A549 (cell line): ENCODE results near the gene TMEM91. TPM values are rescaled to one million over a fixed set of nuclear protein-coding genes. Genes with fewer than 3 reads are reported as not detected.
A peak's percentile ranks its signal among the peaks of the same experiment; 100 is the strongest.

Experiments used
- ATAC-seq, 2 experiments: fragments of 200-7000 bp in 1 of 2; fragments of >200 bp in 1 of 2; cut with Nextera tagmentation in 1 of 2; cut with Tn5 transposase in 1 of 2; 3 replicates each; pipeline versions ENCODE4 v1.8.0 to v1.9.1; 2018 to 2020; ENCODE audit warnings: mild to moderate bottlenecking in 1 of 2, moderate library complexity in 1 of 2
- CTCF ChIA-PET: fragments of 300-600 bp; sonication (Branson Sonifier 250); formaldehyde crosslinking; extraction: SDS; loops from one replicate; lab custom pipeline; 2021; ENCODE audit warnings: antibody characterized with exemption, inconsistent platforms; lab: Yijun Ruan, JAX
- POLR2A ChIA-PET: fragments of 350-600 bp; formaldehyde crosslinking; extraction: SDS; loops from one replicate; lab custom pipeline; 2021; ENCODE audit warnings: antibody characterized with exemption, inconsistent platforms; lab: Yijun Ruan, JAX
- DNase-seq, 2 experiments: peaks; one replicate each; pipeline versions ENCODE4 v3.0.0 to v3.0.0-alpha.2; 2011 to 2016; ENCODE audit warnings: low read depth in 1 of 2, low spot score in 1 of 2
- FAIRE-seq: peaks from 2 replicates; lab custom pipeline; 2011; peaks lifted over from hg19 to GRCh38; lab: Jason Lieb, UNC
- H3K27ac ChIP-seq, 2 experiments: fragments of >200 bp; sonication (Bioruptor Twin); formaldehyde crosslinking; 3 replicates each; pipeline ENCODE4 v1.5.1; 2016 to 2017
- H3K4me1 ChIP-seq: fragments of >200 bp; sonication (Bioruptor Twin); formaldehyde crosslinking; 3 replicates; pipeline ENCODE4 v1.6.1; 2016
- H3K4me2 ChIP-seq: fragments of >200 bp; sonication (Bioruptor Twin); formaldehyde crosslinking; 3 replicates; pipeline ENCODE4 v1.6.1; 2016
- H3K4me3 ChIP-seq: fragments of >200 bp; sonication (Bioruptor Twin); formaldehyde crosslinking; 3 replicates; pipeline ENCODE4 v1.5.1; 2016
- H3K9me3 ChIP-seq: fragments of >200 bp; sonication (Bioruptor Twin); formaldehyde crosslinking; 3 replicates; pipeline ENCODE4 v1.6.1; 2016
- CBX2 ChIP-seq: fragments of 200-600 bp; sonication (generic); IDR thresholded peaks from 2 replicates; pipeline ENCODE4 v1.6.1; 2016; ENCODE audit warnings: low read depth, mild to moderate bottlenecking, borderline replicate concordance
- CBX8 ChIP-seq: fragments of 200-600 bp; sonication (generic); IDR thresholded peaks from 2 replicates; pipeline ENCODE4 v1.6.1; 2016
- EHMT2 ChIP-seq: fragments of 200-600 bp; sonication (generic); IDR thresholded peaks from 2 replicates; pipeline ENCODE4 v1.6.1; 2016; ENCODE audit warnings: antibody characterized with exemption, low read depth, mild to moderate bottlenecking, moderate library complexity
- FOSL2 ChIP-seq, 2 experiments: fragments of 450-650 bp in 1 of 2; fragments of >200 bp in 1 of 2; sonication (Bioruptor Twin) in 1 of 2; formaldehyde crosslinking; IDR thresholded peaks; 2 replicates each; pipeline versions ENCODE4 v1.5.0 to v1.6.1; 2016 to 2020; ENCODE audit warnings: mild to moderate bottlenecking in 1 of 2, moderate library complexity in 1 of 2
- FOXS1 ChIP-seq: fragments of 250-450 bp; sonication (Bioruptor Pico); IDR thresholded peaks from 2 replicates; pipeline ENCODE4 v1.5.0; 2020; ENCODE audit warnings: mild to moderate bottlenecking, moderate library complexity
- GATA3 ChIP-seq: IDR thresholded peaks from 2 replicates; pipeline ENCODE4 v1.6.1; 2012; ENCODE audit warnings: borderline replicate concordance
- HDAC2 ChIP-seq: fragments of 200-600 bp; sonication (generic); IDR thresholded peaks from 2 replicates; pipeline ENCODE4 v1.6.1; 2016
- HEYL ChIP-seq: fragments of 250-450 bp; sonication (Bioruptor Pico); IDR thresholded peaks from 2 replicates; pipeline ENCODE4 v1.8.0; 2021; ENCODE audit warnings: mild to moderate bottlenecking, moderate library complexity
- HOXB13 ChIP-seq: fragments of 250-450 bp; sonication (Bioruptor Pico); IDR thresholded peaks from 2 replicates; pipeline ENCODE4 v1.5.0; 2020; ENCODE audit warnings: low read depth, mild to moderate bottlenecking, moderate library complexity
- NPAS2 ChIP-seq: fragments of 250-450 bp; sonication (Bioruptor Pico); IDR thresholded peaks from 2 replicates; pipeline ENCODE4 v1.8.0; 2022; ENCODE audit warnings: mild to moderate bottlenecking, moderate library complexity, borderline replicate concordance
- PHF8 ChIP-seq: fragments of 200-600 bp; sonication (generic); IDR thresholded peaks from 2 replicates; pipeline ENCODE4 v1.6.1; 2016; ENCODE audit warnings: low read depth, mild to moderate bottlenecking, antibody characterized with exemption, moderate library complexity, borderline replicate concordance
- POLR2AphosphoS2 ChIP-seq: conservative IDR thresholded peaks from 2 replicates; pipeline ENCODE4 v1.6.1; 2012; ENCODE audit warnings: low read length, improper control_type of control experiment, inconsistent platforms
- RARB ChIP-seq: fragments of 250-450 bp; sonication (Bioruptor Pico); IDR thresholded peaks from 2 replicates; pipeline ENCODE4 v1.8.0; 2021; ENCODE audit warnings: mild to moderate bottlenecking, moderate library complexity
- RCOR1 ChIP-seq: fragments of 150-350 bp; IDR thresholded peaks from 2 replicates; pipeline ENCODE4 v1.6.1; 2014; ENCODE audit warnings: antibody characterized with exemption, low read length, low read depth
- RFX5 ChIP-seq: fragments of 450-650 bp; IDR thresholded peaks from 2 replicates; pipeline ENCODE4 v1.7.1; 2014; ENCODE audit warnings: antibody characterized with exemption, mild to moderate bottlenecking, moderate library complexity
- RNF2 ChIP-seq: fragments of 200-600 bp; sonication (generic); IDR thresholded peaks from 2 replicates; pipeline ENCODE4 v1.6.1; 2016; ENCODE audit warnings: low read depth, mild to moderate bottlenecking, antibody characterized with exemption, moderate library complexity, borderline replicate concordance
- SREBF2 ChIP-seq: fragments of 450-650 bp; IDR thresholded peaks from 2 replicates; pipeline ENCODE4 v1.6.1; 2014; ENCODE audit warnings: mild to moderate bottlenecking, moderate library complexity
- TFCP2L1 ChIP-seq: fragments of 250-450 bp; sonication (Bioruptor Pico); IDR thresholded peaks from 2 replicates; pipeline ENCODE4 v1.5.0; 2021; ENCODE audit warnings: mild to moderate bottlenecking
- TP53 ChIP-seq: fragments of 250-450 bp; sonication (Bioruptor Pico); IDR thresholded peaks from 2 replicates; pipeline ENCODE4 v1.5.0; 2021; ENCODE audit warnings: mild to moderate bottlenecking, moderate library complexity
- whole genome bisulfite sequencing: methylation state at CpG from one replicate; pipeline ENCODE4 v1.1.6; 2017; ENCODE audit errors: missing lambda C conversion rate; 5-methylcytosine and 5-hydroxymethylcytosine counted together
- polyA plus RNA-seq, 4 experiments: library from polyadenylated mRNA; depleted of rRNA in 3 of 4; stranded (reverse); fragments of >200 nt; fragmentation: RNase III in 1 of 4; extraction: RNeasy Plus Mini Kit Qiagen cat#74134 plus additional on column Dnase treatment in 1 of 4; gene quantifications; 2 replicates in 3 of 4; 3 replicates in 1 of 4; pipeline ENCODE4 v1.2.3, GENCODE V29; 2011 to 2017
- TF ChIP-seq, protein P1 (sequence below): fragments of 450-650 bp; IDR thresholded peaks from 2 replicates; pipeline ENCODE4 v1.6.1; 2014; ENCODE audit warnings: antibody characterized with exemption
- TF ChIP-seq, protein P2 (sequence below): fragments of 150-350 bp; IDR thresholded peaks from 2 replicates; pipeline ENCODE4 v1.6.1; 2014; ENCODE audit warnings: low read depth, mild to moderate bottlenecking, low read length
- TF ChIP-seq, protein P3 (sequence below): fragments of 250-450 bp; sonication (Bioruptor Pico); IDR thresholded peaks from 2 replicates; pipeline ENCODE4 v1.5.0; 2021; ENCODE audit warnings: mild to moderate bottlenecking, moderate library complexity, borderline replicate concordance

Gene TMEM91
- polyA plus RNA-seq, 2 of the 4 experiments (the other 2 are of a cell fraction): 4.0 to 5.2 TPM

DNA sequence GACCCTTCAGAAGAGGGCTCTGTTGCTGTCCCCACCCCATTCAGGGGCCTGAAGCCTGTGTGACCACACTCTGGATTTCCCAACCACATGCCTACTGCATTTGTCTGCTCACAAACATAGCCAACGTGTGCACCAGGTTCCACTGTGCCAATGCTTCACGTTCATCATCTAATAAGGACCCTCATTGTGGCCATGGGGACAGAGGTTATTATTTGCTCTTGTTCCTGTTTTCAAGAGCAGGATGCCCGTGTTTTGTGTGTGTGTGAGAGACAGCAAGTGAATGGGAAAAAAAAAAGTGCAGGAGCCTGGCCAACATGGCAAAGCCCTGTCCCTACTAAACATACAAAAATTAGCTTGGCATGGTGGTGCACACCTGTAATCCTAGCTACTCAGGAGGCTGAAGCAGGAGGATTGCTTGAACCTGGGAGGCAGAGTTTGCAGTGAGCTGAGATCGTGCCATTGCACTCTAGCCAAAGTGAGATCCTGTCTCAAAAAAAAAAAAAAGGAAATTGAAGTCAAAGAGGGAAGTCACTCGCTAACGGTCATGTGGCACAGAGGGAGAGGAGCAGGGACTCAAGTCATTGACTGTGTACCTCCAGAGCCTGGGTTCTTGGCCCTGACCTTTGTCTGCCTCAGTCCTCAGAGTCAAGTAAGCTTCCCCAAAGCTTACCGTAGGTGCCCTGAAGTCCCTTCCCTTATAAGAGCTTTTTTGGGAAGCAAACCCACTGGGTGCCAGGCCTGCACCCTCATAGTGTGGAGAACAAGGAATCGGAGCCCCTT lies 44.0 kb downstream of the TMEM91 start:
- WGBS: 83% methylated on average over 8 of the region's 8 CpGs
- CTCF ChIA-PET: interaction anchor here (1.0 to 4.2 kb wide), 8 partner anchors 10 to 150 kb away, joined by 3 to 18 read pairs (median 6); partner anchors contain the start of gene DMAC2
- no peak overlapping the region for H3K27ac ChIP-seq
- POLR2A ChIA-PET: interaction anchor here (0.7 to 1.0 kb wide), 2 partner anchors 19 to 20 kb away, joined by 3 to 5 read pairs; no protein-coding TSS in a partner anchor
- H3K4me2 ChIP-seq: no peak overlapping the region
- H3K4me3 ChIP-seq: no peak overlapping the region
- FAIRE-seq (peak; percentile 73), DNase-seq (no peak), ATAC-seq (no peak)
- no peak for TF ChIP-seq GATA3
- TF ChIP-seq, protein P1, sequence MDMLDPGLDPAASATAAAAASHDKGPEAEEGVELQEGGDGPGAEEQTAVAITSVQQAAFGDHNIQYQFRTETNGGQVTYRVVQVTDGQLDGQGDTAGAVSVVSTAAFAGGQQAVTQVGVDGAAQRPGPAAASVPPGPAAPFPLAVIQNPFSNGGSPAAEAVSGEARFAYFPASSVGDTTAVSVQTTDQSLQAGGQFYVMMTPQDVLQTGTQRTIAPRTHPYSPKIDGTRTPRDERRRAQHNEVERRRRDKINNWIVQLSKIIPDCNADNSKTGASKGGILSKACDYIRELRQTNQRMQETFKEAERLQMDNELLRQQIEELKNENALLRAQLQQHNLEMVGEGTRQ: no peak
- TF ChIP-seq FOXS1: no peak
- no peak for TF ChIP-seq RNF2
- no peak for TF ChIP-seq RCOR1
- TF ChIP-seq, protein P2, sequence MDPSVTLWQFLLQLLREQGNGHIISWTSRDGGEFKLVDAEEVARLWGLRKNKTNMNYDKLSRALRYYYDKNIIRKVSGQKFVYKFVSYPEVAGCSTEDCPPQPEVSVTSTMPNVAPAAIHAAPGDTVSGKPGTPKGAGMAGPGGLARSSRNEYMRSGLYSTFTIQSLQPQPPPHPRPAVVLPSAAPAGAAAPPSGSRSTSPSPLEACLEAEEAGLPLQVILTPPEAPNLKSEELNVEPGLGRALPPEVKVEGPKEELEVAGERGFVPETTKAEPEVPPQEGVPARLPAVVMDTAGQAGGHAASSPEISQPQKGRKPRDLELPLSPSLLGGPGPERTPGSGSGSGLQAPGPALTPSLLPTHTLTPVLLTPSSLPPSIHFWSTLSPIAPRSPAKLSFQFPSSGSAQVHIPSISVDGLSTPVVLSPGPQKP: no peak
- TF ChIP-seq EHMT2: no peak
- TF ChIP-seq, protein P3, sequence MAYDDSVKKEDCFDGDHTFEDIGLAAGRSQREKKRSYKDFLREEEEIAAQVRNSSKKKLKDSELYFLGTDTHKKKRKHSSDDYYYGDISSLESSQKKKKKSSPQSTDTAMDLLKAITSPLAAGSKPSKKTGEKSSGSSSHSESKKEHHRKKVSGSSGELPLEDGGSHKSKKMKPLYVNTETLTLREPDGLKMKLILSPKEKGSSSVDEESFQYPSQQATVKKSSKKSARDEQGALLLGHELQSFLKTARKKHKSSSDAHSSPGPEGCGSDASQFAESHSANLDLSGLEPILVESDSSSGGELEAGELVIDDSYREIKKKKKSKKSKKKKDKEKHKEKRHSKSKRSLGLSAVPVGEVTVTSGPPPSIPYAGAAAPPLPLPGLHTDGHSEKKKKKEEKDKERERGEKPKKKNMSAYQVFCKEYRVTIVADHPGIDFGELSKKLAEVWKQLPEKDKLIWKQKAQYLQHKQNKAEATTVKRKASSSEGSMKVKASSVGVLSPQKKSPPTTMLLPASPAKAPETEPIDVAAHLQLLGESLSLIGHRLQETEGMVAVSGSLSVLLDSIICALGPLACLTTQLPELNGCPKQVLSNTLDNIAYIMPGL (CRISPR knock-in tag): no peak
- TF ChIP-seq HDAC2: no peak
- TF ChIP-seq POLR2AphosphoS2: no peak
- no peaks in the 10 kb centered on the region for H3K9me3 ChIP-seq
- H3K4me1 ChIP-seq: no peaks in the 10 kb centered on the region

DNA sequence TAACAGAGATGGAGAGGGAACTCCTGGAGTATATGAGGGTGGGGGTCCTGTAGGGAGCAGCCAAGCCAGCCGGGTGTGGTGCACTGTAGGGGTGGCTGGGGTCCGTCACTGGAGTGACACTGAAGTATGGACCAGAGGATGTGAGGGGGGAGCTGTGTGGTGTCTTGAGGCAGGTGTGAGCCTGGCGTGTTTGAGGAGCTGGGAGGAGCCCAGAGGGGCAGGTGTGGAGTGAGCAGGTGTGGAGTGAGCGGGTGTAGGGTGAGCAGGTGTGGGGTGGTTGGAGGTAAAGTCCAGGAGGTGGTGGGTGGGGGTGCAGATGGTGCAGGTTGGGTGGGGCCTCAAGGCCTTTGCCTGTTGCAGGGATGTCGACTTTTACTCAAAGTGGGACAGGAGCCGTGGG lies 45.0 kb downstream of the TMEM91 start:
- H3K4me2 ChIP-seq: no peak overlapping the region
- TF ChIP-seq SREBF2 (no peak), FOXS1 (no peak), TP53 (CRISPR knock-in tag) (no peak), CBX8 (no peak), CBX2 (no peak), TFCP2L1 (no peak), FOSL2 (IDR thresholded peaks at IDR 0.05) (no peak), FOSL2 (CRISPR knock-in tag; IDR thresholded peaks at IDR 0.05) (no peak), HOXB13 (CRISPR knock-in tag) (no peak), NPAS2 (no peak), RARB (CRISPR knock-in tag) (no peak), RFX5 (no peak), HEYL (CRISPR knock-in tag) (no peak), PHF8 (no peak)
- TF ChIP-seq, protein P3 (CRISPR knock-in tag): no peak
- H3K27ac ChIP-seq: no peak overlapping the region
- FAIRE-seq: no peak
- no peak for DNase-seq
- no peak overlapping the region for H3K4me3 ChIP-seq
- no peaks in the 10 kb centered on the region for H3K9me3 ChIP-seq
- POLR2A ChIA-PET: no interaction called here
- no peaks in the 10 kb centered on the region for H3K4me1 ChIP-seq
- WGBS: 90% methylated on average over 6 of the region's 6 CpGs
- no peak for ATAC-seq
- CTCF ChIA-PET: interaction anchor here (0.6 to 4.2 kb wide), 10 partner anchors 9 to 159 kb away, joined by 3 to 18 read pairs (median 4); partner anchors contain the start of gene DMAC2
